Fibroblast of skin of scalp (primary cell): ENCODE measurements around the gene C1orf52.

ENCODE experiments used
- DNase-seq: peaks from one replicate; pipeline ENCODE4 v3.0.0-alpha.2; 2013

The C1orf52 gene

GRCh38 chr1:85229574-85230097, 29.8 kb downstream of the C1orf52 start:
- no peak for DNase-seq

DNA sequence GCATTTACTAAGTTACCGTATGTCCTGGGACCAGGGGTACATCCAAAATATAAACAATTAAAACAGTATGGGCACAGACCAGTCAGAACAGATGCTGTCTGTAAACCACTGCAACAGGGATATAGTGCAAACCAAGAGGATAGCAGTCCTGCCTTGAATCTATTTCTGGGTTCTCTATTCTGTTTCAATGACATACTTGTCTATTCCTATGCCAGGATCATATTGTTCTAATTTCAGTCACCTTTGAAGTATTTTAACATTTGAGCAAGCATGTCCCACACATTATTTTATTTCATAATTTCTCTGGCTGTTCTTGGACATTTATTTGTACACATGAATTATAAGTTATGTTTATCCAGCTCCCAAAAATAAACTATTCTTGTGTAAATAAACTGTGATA, 30.5 kb downstream of the C1orf52 start:
- no peak for DNase-seq

DNA sequence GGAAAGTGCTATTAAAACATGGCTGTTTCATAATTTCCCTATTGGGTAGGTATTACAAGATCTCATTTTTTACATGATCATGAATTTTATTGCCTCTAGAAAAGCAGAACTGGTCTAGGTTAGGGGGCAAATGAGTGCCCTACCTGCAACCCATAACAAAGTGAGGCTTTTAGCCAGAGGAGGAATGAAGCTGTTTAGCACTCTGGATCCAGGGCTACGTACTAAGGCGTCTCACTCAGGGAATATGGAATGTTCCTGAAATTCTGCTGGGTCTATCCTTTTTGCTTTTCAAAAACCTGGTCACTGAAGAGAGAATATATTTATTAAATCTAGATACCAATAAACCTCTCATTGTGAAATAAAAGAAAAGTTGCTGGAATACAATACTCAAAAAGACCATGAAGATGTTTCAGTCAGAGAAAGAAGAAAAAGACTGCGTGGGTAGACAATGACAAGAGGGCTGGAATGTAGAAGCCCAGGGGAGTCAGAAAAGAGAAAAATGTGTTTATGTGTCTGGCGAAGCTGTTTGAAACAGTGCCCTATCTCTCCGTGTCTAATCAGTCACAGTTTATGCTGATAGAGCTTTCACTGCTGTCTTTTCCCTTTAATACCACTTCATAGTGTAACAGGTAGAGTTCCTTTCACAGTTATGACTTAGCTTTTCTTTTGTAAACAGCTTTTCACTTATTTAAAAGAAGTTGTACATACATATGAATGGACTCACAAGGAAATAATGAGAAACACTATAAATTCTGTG, 33.7 kb downstream of the C1orf52 start:
- DNase-seq: peak; percentile 11

DNA sequence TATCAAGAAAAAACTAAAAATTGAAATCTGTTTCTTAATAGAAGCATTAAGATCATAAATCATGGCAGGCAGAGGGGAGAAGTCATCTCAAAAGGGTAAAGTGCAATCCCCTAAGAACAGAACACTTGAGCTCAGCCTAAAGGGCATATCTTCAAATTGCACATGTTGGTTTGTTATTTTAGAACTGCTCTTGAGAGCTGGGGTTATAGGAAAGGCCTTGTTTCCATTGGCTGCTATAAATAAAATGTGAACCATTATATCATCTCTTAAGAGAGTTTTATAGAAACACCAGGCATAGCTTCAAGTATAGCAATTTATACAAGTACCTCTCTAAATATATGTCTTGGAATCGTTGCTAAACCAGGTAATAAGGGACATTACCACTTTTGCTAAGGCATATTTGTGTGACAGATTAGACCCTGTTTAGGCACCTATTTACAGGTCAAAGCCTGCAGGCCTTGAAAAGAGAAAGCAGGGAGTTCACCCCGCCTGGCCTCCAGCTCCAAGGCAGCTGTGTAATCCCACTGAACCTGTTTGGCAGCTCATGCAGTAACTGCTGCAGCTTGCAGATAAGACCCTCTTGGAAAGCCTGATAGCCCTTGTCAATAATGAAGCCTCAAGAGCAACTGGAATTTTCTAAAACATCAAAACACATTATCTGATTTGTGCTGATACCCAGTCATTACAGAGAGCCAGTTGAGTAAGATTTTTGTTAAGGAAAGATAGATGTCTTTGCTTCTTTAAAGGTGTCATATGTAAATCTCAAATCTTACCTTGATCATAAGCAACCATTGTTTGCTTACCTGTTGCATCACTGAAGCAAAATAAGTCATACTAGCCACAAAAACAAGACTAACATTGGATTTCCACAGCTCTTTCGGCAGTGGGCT, 34.5 kb downstream of the C1orf52 start:
- DNase-seq: no peak

- no peak for DNase-seq
Observed at GRCh38 chr1:85224295-85224694, 35.2 kb downstream of the C1orf52 start.

- DNase-seq: no peak
Observed at GRCh38 chr1:85223334-85223733, 36.1 kb downstream of the C1orf52 start.

DNA sequence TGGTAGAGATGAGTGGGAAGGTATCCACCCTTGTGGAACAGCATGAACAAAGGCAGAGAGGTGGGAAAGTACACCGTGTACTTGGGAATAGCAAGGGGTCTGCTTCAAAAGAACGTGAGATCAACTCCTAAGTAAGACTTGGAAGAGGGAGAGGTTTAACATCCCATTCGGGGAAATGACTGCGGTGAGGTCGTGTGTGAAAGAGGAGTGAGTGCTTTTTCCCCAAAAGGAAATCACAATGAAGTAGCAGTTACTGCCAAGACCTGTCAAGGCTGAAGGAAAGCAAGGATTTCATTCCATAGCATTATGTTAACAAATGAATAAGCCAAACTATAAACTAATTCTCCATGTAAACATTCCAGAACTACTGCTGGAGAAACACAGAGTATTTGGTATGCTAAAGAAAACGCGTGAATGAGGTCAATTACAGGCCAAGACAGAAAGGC, 38.7 kb downstream of the C1orf52 start:
- peak; percentile 69 for DNase-seq

- DNase-seq: no peak
Observed at GRCh38 chr1:85219853-85220610, 39.4 kb downstream of the C1orf52 start.

DNA sequence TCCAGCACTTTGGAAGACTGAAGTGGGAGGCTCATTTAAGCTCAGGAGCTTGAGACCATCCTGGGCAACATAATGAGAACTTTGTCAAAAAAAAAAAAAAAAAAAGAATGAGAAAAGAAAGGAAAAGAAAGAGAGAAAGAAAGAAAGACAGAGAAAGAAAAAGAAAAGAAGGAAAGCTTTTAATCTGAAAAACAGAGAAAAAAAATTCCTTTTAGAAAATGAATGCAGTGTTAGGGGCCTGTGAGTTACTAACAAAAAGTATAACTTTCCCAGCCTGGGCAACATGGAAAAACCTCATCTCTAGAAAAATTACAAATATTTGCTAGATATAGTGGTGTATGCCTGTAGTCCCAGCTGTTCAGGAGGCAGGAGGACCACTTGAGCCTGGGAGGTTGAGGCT, 42.8 kb downstream of the C1orf52 start:
- no peak for DNase-seq

GRCh38 chr1:85214654-85215053, 44.8 kb downstream of the C1orf52 start:
- no peak for DNase-seq

DNA sequence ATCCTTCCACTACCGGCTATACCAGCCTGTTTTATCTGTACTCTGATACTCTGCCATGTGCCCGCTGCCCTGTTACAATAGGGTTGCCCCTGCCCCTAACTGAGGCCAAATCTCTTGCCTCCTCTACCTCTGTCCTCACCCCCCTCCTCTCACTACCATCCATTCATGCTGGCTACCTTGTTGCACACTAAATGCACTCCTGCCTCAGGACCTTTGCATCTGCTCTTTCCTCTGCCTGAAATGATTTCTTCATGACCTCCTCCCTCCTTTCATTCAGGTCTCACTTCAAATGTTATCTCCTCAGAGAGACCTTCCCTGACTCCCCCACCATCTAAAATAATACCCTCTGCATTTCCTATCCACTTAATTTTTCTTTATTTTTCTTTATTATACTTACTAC, 51.0 kb downstream of the C1orf52 start:
- DNase-seq: no peak

- peak; percentile 60 for DNase-seq
Observed at GRCh38 chr1:85203573-85204171, 55.8 kb downstream of the C1orf52 start.

DNA sequence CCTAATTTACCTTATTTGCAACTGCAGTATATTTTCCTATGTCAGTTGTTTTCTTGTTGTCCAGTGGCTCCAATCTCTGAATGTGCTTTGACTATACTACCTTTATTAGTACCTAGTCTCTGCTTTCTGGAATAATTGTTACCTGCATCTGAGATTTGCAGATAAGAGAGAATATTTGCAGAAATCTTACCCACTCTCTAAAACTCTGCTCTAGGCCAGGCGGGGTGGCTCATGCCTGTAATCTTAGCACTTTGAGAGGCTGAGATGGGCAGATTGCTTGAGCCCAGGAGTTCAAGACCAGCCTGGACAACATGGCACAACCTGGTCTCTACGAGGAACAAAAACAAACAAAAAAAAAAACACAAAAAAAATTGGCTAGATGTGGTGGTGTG, 56.6 kb downstream of the C1orf52 start:
- DNase-seq: no peak

GRCh38 chr1:85202092-85202863, 57.2 kb downstream of the C1orf52 start:
- no peak for DNase-seq

- peak; percentile 83 for DNase-seq
Observed at GRCh38 chr1:85201340-85202091, 57.9 kb downstream of the C1orf52 start.

DNA sequence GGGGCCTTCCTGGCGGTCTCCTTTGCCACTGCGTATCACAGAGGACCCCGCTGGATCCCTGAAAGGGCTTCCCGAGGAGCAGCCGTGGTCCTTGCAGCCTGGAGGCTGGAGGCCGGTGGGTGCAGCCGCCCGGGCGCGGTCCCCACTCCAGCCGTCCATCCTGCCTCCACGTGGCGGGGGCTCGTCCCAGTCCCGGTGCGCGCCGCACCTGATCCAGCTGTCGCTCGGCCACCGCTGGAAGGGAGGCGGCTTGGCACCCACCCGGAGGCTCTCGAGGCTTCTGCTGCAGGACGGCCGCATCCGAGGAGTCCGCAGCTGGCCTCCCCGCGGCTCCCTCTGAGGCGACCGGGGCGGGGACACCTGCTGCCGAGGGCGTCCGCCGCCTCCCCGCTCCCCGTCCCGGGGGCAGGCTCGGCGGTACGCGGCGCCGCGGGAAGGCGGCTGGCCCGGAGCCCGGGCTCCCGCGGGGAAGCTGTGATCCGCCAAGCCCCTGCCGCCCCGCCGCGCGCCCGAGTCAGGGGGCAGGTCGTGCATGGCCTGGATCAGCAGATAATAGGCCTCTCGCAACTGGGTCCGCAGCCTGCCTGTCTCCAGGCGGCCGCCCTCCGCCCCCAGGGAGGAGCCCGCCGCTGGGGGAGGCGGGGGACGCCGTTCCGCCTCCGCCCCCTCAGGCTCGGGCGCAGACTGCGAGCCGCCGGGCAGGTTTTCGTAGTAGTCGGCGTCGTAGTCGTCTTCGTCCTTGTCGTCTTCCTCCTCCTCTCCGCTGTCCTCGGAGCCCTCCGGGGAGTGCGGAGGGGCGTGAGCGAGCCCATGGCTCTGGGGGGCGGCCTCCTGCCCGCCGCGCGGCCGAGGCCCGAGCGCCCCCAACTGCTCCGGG, 58.8 kb downstream of the C1orf52 start, which contains the start of gene SYDE2:
Gene SYDE2 (minus strand): TSS at position 554 of the 877 bp plus-strand sequence. CDS start 20 bp downstream, at position 534.
- peak; percentile 74 for DNase-seq
